HTR-8/SVneo (cell line): Measurements from ENCODE around the gene RBMS3.
"Not testable (repeated sequence)": the region's sequence is repeated elsewhere in the genome, so short reads cannot be mapped to it uniquely, and the experiment has no call there.

Source experiments
- DNase-seq: peaks from one replicate; pipeline ENCODE4 v3.0.0; 2011; ENCODE audit warnings: low spot score, mixed read lengths; ENCODE audit not compliant: insufficient read length
- FAIRE-seq: peaks from 2 replicates; lab custom pipeline; 2011; peaks lifted over from hg19 to GRCh38; lab: Jason Lieb, UNC

The RBMS3 gene

DNA sequence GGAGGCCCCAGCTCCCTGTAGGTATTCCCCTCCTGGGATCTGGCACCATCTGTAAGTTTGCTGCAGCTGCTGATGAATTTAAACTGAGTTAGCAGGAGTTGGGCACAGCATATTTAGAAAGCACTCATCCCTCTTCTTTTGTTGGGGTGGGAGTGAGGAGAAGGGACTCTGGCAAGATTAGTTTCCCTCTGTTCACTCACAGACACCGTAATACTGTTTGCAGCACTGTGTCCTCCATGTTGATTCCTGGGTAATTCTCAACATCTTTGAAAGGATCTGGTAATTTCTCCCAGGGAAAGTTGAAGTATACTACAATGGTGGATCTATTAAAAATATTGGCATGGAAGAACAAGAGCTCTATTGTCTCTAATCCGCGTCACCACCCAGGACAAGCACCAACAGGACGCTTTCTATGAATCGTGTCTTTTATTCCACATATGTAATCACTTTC lies 173.3 kb downstream of the RBMS3 start:
- FAIRE-seq (no peak), DNase-seq (no peak)

GRCh38 chr3:29456901-29457300 lies 176.0 kb downstream of the RBMS3 start:
- FAIRE-seq (no peak), DNase-seq (no peak)

DNA sequence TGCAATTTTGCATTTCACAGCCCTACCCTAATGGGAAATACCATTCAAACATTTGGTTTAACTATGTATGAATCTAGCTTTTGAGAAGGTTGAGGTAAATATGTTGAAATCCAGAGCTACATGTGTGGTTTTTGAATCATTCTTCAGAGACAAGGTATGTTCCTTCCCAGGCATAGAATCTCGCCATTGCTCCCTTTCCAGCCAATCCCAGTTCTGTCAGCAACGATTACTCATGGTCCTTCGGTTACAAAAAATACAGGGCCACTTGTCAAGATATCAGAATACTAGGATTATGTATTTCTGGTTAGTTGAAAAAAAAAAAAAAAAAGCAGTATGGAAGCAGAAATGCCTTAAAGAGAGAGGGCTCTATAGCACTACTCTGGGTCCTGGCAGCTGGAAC lies 182.4 kb downstream of the RBMS3 start:
- FAIRE-seq (no peak), DNase-seq (no peak)

GRCh38 chr3:29465836-29466235 lies 185.0 kb downstream of the RBMS3 start:
- DNase-seq (no peak), FAIRE-seq (no peak)

DNA sequence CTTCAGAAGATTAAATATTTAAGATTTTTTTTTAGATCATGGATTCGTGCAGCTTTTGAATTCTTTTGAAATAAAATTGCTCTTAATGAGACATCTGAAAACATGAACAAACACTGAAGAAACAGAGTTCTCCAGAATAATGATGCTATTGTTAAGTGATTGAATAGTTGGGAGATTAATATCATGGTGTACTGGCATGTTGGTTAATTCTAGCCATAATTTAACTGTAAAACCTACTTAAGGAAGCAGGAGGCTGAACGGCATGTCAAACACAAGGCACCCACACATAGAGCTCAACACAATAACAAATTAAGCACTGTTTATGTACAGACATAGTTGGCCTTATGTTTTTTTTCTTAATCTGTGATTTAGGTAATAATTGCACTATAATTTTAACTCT lies 185.6 kb downstream of the RBMS3 start:
- no peak for DNase-seq
- FAIRE-seq: no peak

- DNase-seq (no peak), FAIRE-seq (no peak)
Measured at GRCh38 chr3:29468187-29468586, 187.3 kb downstream of the RBMS3 start.

DNA sequence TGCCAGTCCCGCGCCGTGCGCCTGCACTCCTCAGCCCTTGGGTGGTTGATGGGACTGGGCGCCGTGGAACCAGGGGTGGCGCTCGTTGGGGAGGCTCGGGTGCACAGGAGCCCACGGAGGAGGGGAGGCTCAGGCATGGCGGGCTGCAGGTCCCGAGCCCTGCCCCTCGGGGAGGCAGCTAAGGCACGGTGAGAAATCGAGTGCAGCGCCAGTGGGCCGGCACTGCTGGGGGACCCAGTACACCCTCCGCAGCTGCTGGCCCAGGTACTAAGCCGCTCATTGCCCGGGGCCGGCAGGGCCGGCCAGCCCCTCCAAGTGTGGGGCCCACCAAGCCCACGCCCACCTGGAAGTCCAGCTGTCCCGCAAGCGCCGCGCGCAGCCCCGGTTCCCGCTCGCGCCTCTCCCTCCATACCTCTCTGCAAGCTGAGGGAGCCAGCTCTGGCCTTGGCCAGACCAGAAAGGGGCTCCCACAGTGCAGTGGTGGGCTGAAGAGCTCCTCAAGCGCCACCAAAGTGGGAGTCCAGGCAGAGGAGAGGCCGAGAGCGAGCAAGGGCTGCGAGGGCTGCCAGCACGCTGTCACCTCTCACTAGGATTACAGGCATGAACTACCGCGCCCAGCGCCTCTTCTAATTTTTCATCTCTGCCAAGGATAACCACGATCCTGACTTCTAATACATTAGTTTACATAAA lies 192.8 kb downstream of the RBMS3 start:
- FAIRE-seq, DNase-seq: not testable (repeated sequence)

- DNase-seq: no peak
- no peak for FAIRE-seq
Measured at GRCh38 chr3:29475305-29475840, 194.5 kb downstream of the RBMS3 start.

GRCh38 chr3:29475854-29476253 lies 195.0 kb downstream of the RBMS3 start:
- FAIRE-seq (no peak), DNase-seq (no peak)

- FAIRE-seq: no peak
Measured at GRCh38 chr3:29478611-29479010, 197.7 kb downstream of the RBMS3 start.

DNA sequence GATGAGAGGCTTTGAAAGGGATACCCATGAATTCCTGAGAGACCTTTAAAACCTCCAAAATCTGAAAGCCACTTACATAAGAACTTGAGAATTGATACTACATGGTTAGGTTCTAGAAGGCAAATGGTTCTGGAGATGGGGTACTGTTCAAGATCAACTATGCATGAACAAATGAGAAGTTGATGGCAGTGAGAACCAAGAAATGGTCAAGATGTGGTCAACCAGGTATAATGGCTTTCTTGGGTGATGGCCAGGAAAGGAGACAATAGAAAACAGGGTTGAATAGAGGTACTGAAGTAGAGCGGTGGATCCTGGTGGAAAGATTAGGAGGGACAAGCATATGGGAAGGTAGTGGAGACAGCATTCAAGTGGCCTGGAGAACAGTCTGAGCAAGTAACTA lies 200.4 kb downstream of the RBMS3 start:
- FAIRE-seq: no peak
- no peak for DNase-seq

More at GRCh38 chr3:29478611-29479010, 197.7 kb downstream of the RBMS3 start:
- no peak for DNase-seq

GRCh38 chr3:29481969-29482767 lies 201.3 kb downstream of the RBMS3 start:
- FAIRE-seq (no peak), DNase-seq (no peak)

GRCh38 chr3:29484633-29485032 lies 203.8 kb downstream of the RBMS3 start:
- DNase-seq: no peak
- no peak for FAIRE-seq

- FAIRE-seq: no peak
Measured at GRCh38 chr3:29486096-29486495, 205.2 kb downstream of the RBMS3 start.

GRCh38 chr3:29486917-29487316 lies 206.0 kb downstream of the RBMS3 start:
- FAIRE-seq (no peak), DNase-seq (no peak)

More at GRCh38 chr3:29486096-29486495, 205.2 kb downstream of the RBMS3 start:
- DNase-seq: no peak

DNA sequence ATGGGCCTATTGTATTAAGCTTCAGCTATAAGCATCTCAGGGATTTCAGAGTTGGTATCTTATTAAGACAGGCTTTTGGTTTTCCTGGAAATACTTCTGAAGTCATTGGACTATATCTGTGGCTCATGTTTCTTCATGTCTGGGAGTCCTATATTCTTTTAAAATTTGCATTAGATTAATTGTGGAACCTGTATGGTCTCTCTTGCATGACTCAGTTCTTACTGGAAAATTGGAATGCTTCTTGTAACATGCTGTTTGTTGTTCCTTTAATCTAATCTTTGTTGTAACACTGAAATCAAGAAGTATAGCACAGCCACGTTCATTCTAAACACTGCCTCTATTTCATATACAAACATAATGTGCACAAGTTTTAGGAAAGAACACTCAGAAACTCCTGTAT lies 208.1 kb downstream of the RBMS3 start:
- no peak for DNase-seq
- FAIRE-seq: no peak

- DNase-seq (no peak), FAIRE-seq (no peak)
Measured at GRCh38 chr3:29493109-29493508, 212.2 kb downstream of the RBMS3 start.

- no peak for FAIRE-seq
- DNase-seq: no peak
Measured at GRCh38 chr3:29494305-29495036, 213.6 kb downstream of the RBMS3 start.

DNA sequence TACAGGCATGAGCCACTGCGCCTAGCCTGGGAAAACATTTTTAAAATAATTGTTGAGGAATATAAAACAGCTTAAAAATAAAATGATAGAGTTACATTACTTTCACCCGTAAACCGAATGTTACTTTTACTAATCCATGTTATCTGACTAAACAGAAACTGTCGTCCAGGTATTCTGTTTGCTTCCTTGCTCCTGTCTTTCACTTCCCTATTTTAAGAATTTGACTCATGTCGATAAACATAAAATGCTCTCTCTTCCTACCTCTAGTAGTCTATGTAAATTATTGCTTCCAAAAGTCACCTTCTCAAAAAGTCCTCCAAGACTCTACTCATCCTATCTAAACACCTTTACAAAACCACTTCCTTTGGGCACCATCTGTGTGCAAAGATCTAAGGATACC lies 216.4 kb downstream of the RBMS3 start:
- no peak for DNase-seq
- no peak for FAIRE-seq

- FAIRE-seq (no peak), DNase-seq (no peak)
Measured at GRCh38 chr3:29502771-29503170, 221.9 kb downstream of the RBMS3 start.

GRCh38 chr3:29503314-29503713 lies 222.4 kb downstream of the RBMS3 start:
- no peak for FAIRE-seq

More at GRCh38 chr3:29503314-29503713, 222.4 kb downstream of the RBMS3 start:
- no peak for DNase-seq
